BLaER1 treated with 17β-estradiol and CSF1 and Interleukin-3, amounts not matched to agents 10 nM and 100 nM (cell line): ENCODE results near the gene CDK16.

Source experiments
- H3K27ac ChIP-seq, 11 experiments: shearing (Covaris generic); formaldehyde crosslinking; 2 replicates each; pipeline ENCODE4 v1.8.1; 2022
- H3K27me3 ChIP-seq, 11 experiments: shearing (Covaris generic); formaldehyde crosslinking; 2 replicates each; pipeline ENCODE4 v1.8.1; 2022
- H3K36me3 ChIP-seq, 11 experiments: shearing (Covaris generic); formaldehyde crosslinking; 2 replicates each; pipeline ENCODE4 v1.8.1; 2022
- H3K4me1 ChIP-seq, 10 experiments: shearing (Covaris generic); formaldehyde crosslinking; 2 replicates each; pipeline ENCODE4 v1.8.1; 2022
- H3K4me2 ChIP-seq, 11 experiments: shearing (Covaris generic); formaldehyde crosslinking; 2 replicates each; pipeline ENCODE4 v1.8.1; 2022
- H3K4me3 ChIP-seq, 10 experiments: shearing (Covaris generic); formaldehyde crosslinking; 2 replicates each; pipeline ENCODE4 v1.8.1; 2022
- H3K9ac ChIP-seq, 11 experiments: shearing (Covaris generic); formaldehyde crosslinking; 2 replicates each; pipeline ENCODE4 v1.8.1; 2022
- H3K9me3 ChIP-seq, 11 experiments: shearing (Covaris generic); formaldehyde crosslinking; replicated peaks in 1 of 11; 2 replicates each; pipeline ENCODE4 v1.8.1; 2022
- H4K20me1 ChIP-seq, 11 experiments: shearing (Covaris generic); formaldehyde crosslinking; 2 replicates each; pipeline ENCODE4 v1.8.1; 2022
- Cebpa-rat ChIP-seq, 11 experiments: shearing (Covaris generic); IDR thresholded peaks; 2 replicates each; pipeline ENCODE4 v1.8.1; 2022

Gene CDK16

GRCh38 chrX:47174376-47174775 lies 44.1 kb upstream of the CDK16 start:
- peaks cover 68 to 95% (median 89%) of the 10 kb centered on the region in 11 experiments for H3K36me3 ChIP-seq
- H3K27ac ChIP-seq = no peak overlapping the region
- no peaks in the 10 kb centered on the region for H3K4me1 ChIP-seq
- H3K9ac ChIP-seq = no peak overlapping the region
- H4K20me1 ChIP-seq = peaks cover 14 to 96% (median 62%) of the 10 kb centered on the region in 11 experiments; a peak in 20 of 22 replicates
- H3K9me3 ChIP-seq = no peaks in the 10 kb centered on the region
- H3K27me3 ChIP-seq = peaks cover 55 to 98% (median 87%) of the 10 kb centered on the region in 11 experiments
- no peak overlapping the region for H3K4me2 ChIP-seq
- TF ChIP-seq Cebpa-rat (IDR thresholded peaks at IDR 0.05) = no peak
- no peak overlapping the region for H3K4me3 ChIP-seq

- Histone ChIP-seq H3K9ac (no peak overlapping the region), H3K9me3 (no peaks in the 10 kb centered on the region), H4K20me1 (peaks cover 10 to 96% (median 61%) of the 10 kb centered on the region in 11 experiments; a peak in 20 of 22 replicates), H3K4me1 (no peaks in the 10 kb centered on the region), H3K4me2 (no peak overlapping the region), H3K27me3 (peaks cover 58 to 98% (median 90%) of the 10 kb centered on the region in 11 experiments), H3K27ac (no peak overlapping the region), H3K36me3 (peaks cover 66 to 95% (median 88%) of the 10 kb centered on the region in 11 experiments), H3K4me3 (no peak overlapping the region)
- TF ChIP-seq Cebpa-rat (IDR thresholded peaks at IDR 0.05) = no peak
Observed at GRCh38 chrX:47174846-47175587, 43.5 kb upstream of the CDK16 start.

GRCh38 chrX:47175588-47175980 lies 42.9 kb upstream of the CDK16 start:
- no peak for TF ChIP-seq Cebpa-rat (IDR thresholded peaks at IDR 0.05)
- H3K36me3 ChIP-seq = peaks cover 61 to 93% (median 83%) of the 10 kb centered on the region in 11 experiments
- H3K4me2 ChIP-seq = no peak overlapping the region
- H3K9me3 ChIP-seq = no peaks in the 10 kb centered on the region
- H3K4me1 ChIP-seq = no peaks in the 10 kb centered on the region
- H3K27me3 ChIP-seq = peaks cover 58 to 97% (median 85%) of the 10 kb centered on the region in 11 experiments
- H3K9ac ChIP-seq = no peak overlapping the region
- H3K27ac ChIP-seq = no peak overlapping the region
- no peak overlapping the region for H3K4me3 ChIP-seq
- H4K20me1 ChIP-seq = peaks cover 4 to 91% (median 55%) of the 10 kb centered on the region in 11 experiments; a peak in 18 of 22 replicates

- Histone ChIP-seq H3K36me3 (peaks cover 62 to 91% (median 80%) of the 10 kb centered on the region in 11 experiments), H3K27me3 (peaks cover 57 to 96% (median 82%) of the 10 kb centered on the region in 11 experiments), H3K9ac (no peak overlapping the region), H3K9me3 (no peaks in the 10 kb centered on the region), H3K4me2 (no peak overlapping the region), H3K4me1 (no peaks in the 10 kb centered on the region), H4K20me1 (peaks cover 3 to 87% (median 49%) of the 10 kb centered on the region in 11 experiments; a peak in 18 of 22 replicates), H3K4me3 (no peak overlapping the region), H3K27ac (no peak overlapping the region)
- TF ChIP-seq Cebpa-rat (IDR thresholded peaks at IDR 0.05) = no peak
Observed at GRCh38 chrX:47176101-47176740, 42.3 kb upstream of the CDK16 start.

- peaks cover 0 to 87% (median 46%) of the 10 kb centered on the region in 11 experiments; a peak in 18 of 22 replicates for H4K20me1 ChIP-seq
- no peak overlapping the region for H3K9ac ChIP-seq
- TF ChIP-seq Cebpa-rat (IDR thresholded peaks at IDR 0.05) = no peak
- no peak overlapping the region for H3K27ac ChIP-seq
- H3K36me3 ChIP-seq = peaks cover 62 to 92% (median 80%) of the 10 kb centered on the region in 11 experiments
- peaks cover 58 to 96% (median 83%) of the 10 kb centered on the region in 11 experiments for H3K27me3 ChIP-seq
- no peaks in the 10 kb centered on the region for H3K9me3 ChIP-seq
- H3K4me3 ChIP-seq = no peak overlapping the region
- no peaks in the 10 kb centered on the region for H3K4me1 ChIP-seq
- no peak overlapping the region for H3K4me2 ChIP-seq
Observed at GRCh38 chrX:47177079-47177478, 41.4 kb upstream of the CDK16 start.

- TF ChIP-seq Cebpa-rat (IDR thresholded peaks at IDR 0.05) = no peak
- H3K36me3 ChIP-seq = peaks cover 59 to 91% (median 77%) of the 10 kb centered on the region in 11 experiments
- H3K27me3 ChIP-seq = peaks cover 59 to 96% (median 82%) of the 10 kb centered on the region in 11 experiments
Observed at GRCh38 chrX:47178337-47178736, 40.1 kb upstream of the CDK16 start.

GRCh38 chrX:47179221-47179927 lies 39.1 kb upstream of the CDK16 start:
- Histone ChIP-seq H3K27ac (no peak overlapping the region), H3K9ac (no peak overlapping the region), H3K9me3 (no peaks in the 10 kb centered on the region), H3K36me3 (peaks cover 54 to 95% (median 72%) of the 10 kb centered on the region in 11 experiments), H4K20me1 (peaks cover 0 to 88% (median 43%) of the 10 kb centered on the region in 11 experiments; a peak in 17 of 22 replicates), H3K4me2 (no peak overlapping the region), H3K27me3 (peaks cover 55 to 98% (median 83%) of the 10 kb centered on the region in 11 experiments), H3K4me1 (no peaks in the 10 kb centered on the region), H3K4me3 (no peak overlapping the region)
- TF ChIP-seq Cebpa-rat (IDR thresholded peaks at IDR 0.05) = no peak

More at GRCh38 chrX:47178337-47178736, 40.1 kb upstream of the CDK16 start:
- H3K4me1 ChIP-seq = no peaks in the 10 kb centered on the region
- no peaks in the 10 kb centered on the region for H3K9me3 ChIP-seq
- no peak overlapping the region for H3K4me3 ChIP-seq
- H3K4me2 ChIP-seq = no peak overlapping the region
- H3K27ac ChIP-seq = no peak overlapping the region
- H4K20me1 ChIP-seq = peaks cover 0 to 85% (median 42%) of the 10 kb centered on the region in 11 experiments; a peak in 17 of 22 replicates
- no peak overlapping the region for H3K9ac ChIP-seq

- no peaks in the 10 kb centered on the region for H3K9me3 ChIP-seq
- no peak for TF ChIP-seq Cebpa-rat (IDR thresholded peaks at IDR 0.05)
- no peaks in the 10 kb centered on the region for H3K4me1 ChIP-seq
- H3K4me3 ChIP-seq = no peak overlapping the region
- no peak overlapping the region for H3K9ac ChIP-seq
- peaks cover 54 to 98% (median 83%) of the 10 kb centered on the region in 11 experiments for H3K27me3 ChIP-seq
- H4K20me1 ChIP-seq = peaks cover 0 to 88% (median 43%) of the 10 kb centered on the region in 11 experiments; a peak in 17 of 22 replicates
- H3K36me3 ChIP-seq = peaks cover 52 to 95% (median 74%) of the 10 kb centered on the region in 11 experiments
- H3K27ac ChIP-seq = no peak overlapping the region
- no peak overlapping the region for H3K4me2 ChIP-seq
Observed at GRCh38 chrX:47179928-47180255, 38.6 kb upstream of the CDK16 start.

GRCh38 chrX:47180346-47180745 lies 38.1 kb upstream of the CDK16 start:
- no peak overlapping the region for H3K4me3 ChIP-seq
- no peak overlapping the region for H3K4me2 ChIP-seq
- no peak for TF ChIP-seq Cebpa-rat (IDR thresholded peaks at IDR 0.05)
- H3K4me1 ChIP-seq = no peaks in the 10 kb centered on the region
- no peak overlapping the region for H3K27ac ChIP-seq
- H3K36me3 ChIP-seq = peaks cover 52 to 95% (median 76%) of the 10 kb centered on the region in 11 experiments
- no peak overlapping the region for H3K9ac ChIP-seq
- peaks cover 0 to 88% (median 44%) of the 10 kb centered on the region in 11 experiments; a peak in 17 of 22 replicates for H4K20me1 ChIP-seq
- H3K9me3 ChIP-seq = no peaks in the 10 kb centered on the region
- peaks cover 54 to 98% (median 85%) of the 10 kb centered on the region in 11 experiments for H3K27me3 ChIP-seq
